H1 (cell line): ENCODE data around the gene CCNI. TPM values are rescaled to one million over a fixed set of nuclear protein-coding genes. Genes with fewer than 3 reads are reported as not detected.

Experiments
- CTCF ChIA-PET: fragments of 300-600 bp; sonication (Branson Sonifier 250); formaldehyde crosslinking; loops from one replicate; lab custom pipeline; 2021; ENCODE audit not compliant: partially characterized antibody; lab: Charles Lee
- POLR2A ChIA-PET: fragments of 300-600 bp; sonication (Branson Sonifier 250); formaldehyde crosslinking; loops from one replicate; lab custom pipeline; 2021; ENCODE audit warnings: inconsistent platforms; ENCODE audit not compliant: partially characterized antibody; lab: Charles Lee
- DNase-seq, 2 experiments: peaks; one replicate each; pipeline versions ENCODE4 v3.0.0 to v3.0.0-alpha.2; 2010 to 2022; ENCODE audit warnings: low spot score in 2 of 2, low read depth in 1 of 2, mixed read lengths in 1 of 2
- FAIRE-seq: peaks from 2 replicates; lab custom pipeline; 2011; peaks lifted over from hg19 to GRCh38; lab: Jason Lieb, UNC
- H2AFZ ChIP-seq: 2 replicates; pipeline ENCODE4 v1.8.1; 2012; ENCODE audit warnings: low read length, inconsistent platforms
- H2AK5ac ChIP-seq: 2 replicates; pipeline ENCODE4 v1.6.1; 2013; ENCODE audit warnings: low read depth, low read length
- H2BK120ac ChIP-seq: replicated peaks from 2 replicates; pipeline ENCODE3; 2013; ENCODE audit warnings: low read depth, low read length, inconsistent platforms
- H2BK12ac ChIP-seq: 2 replicates; pipeline ENCODE4 v1.6.1; 2013; ENCODE audit warnings: low read depth, low read length
- H2BK15ac ChIP-seq: 2 replicates; pipeline ENCODE4 v1.6.1; 2013; ENCODE audit warnings: low read length
- H2BK20ac ChIP-seq: 2 replicates; pipeline ENCODE4 v1.6.1; 2013; ENCODE audit warnings: low read length
- H2BK5ac ChIP-seq: 2 replicates; pipeline ENCODE4 v1.6.1; 2013; ENCODE audit warnings: low read depth, low read length
- H3K14ac ChIP-seq: 2 replicates; pipeline ENCODE4 v1.6.1; 2013; ENCODE audit warnings: inconsistent platforms; ENCODE audit not compliant: insufficient read length
- H3K18ac ChIP-seq: 2 replicates; pipeline ENCODE4 v1.6.1; 2013; ENCODE audit warnings: low read length; ENCODE audit errors: extremely low read depth
- H3K23ac ChIP-seq: 2 replicates; pipeline ENCODE4 v1.6.1; 2013; ENCODE audit warnings: inconsistent platforms; ENCODE audit not compliant: insufficient read length
- H3K23me2 ChIP-seq: 2 replicates; pipeline ENCODE4 v1.6.1; 2013; ENCODE audit warnings: low read depth, low read length
- H3K27ac ChIP-seq: 2 replicates; pipeline ENCODE4 v1.6.1; 2011; ENCODE audit warnings: low read depth, low read length, inconsistent platforms
- H3K27me3 ChIP-seq, 4 experiments: replicated peaks in 1 of 4; 1 replicate in 1 of 4; 2 replicates in 3 of 4; pipeline versions ENCODE4 v1.6.1 to v1.8.1; 2011 to 2013; ENCODE audit warnings: low read length in 3 of 4, mild to moderate bottlenecking in 3 of 4, inconsistent platforms in 2 of 4, mixed read lengths in 2 of 4, moderate library complexity in 1 of 4; ENCODE audit not compliant: control insufficient read depth in 3 of 4, insufficient read depth in 3 of 4; ENCODE audit errors: extremely low read depth in 1 of 4
- H3K36me3 ChIP-seq, 4 experiments: 2 replicates each; pipeline versions ENCODE4 v1.6.1 to v1.8.1; 2011 to 2013; ENCODE audit warnings: mild to moderate bottlenecking in 4 of 4, low read length in 3 of 4, moderate library complexity in 2 of 4, control low read depth in 1 of 4, inconsistent platforms in 1 of 4; ENCODE audit not compliant: insufficient read depth in 4 of 4, control insufficient read depth in 2 of 4
- H3K4ac ChIP-seq: replicated peaks from 2 replicates; pipeline ENCODE3; 2013; ENCODE audit warnings: low read length, low read depth, mixed read lengths, inconsistent platforms; ENCODE audit not compliant: insufficient read length
- H3K4me1 ChIP-seq, 4 experiments: replicated peaks in 1 of 4; 1 replicate in 1 of 4; 2 replicates in 3 of 4; pipeline versions ENCODE4 v1.6.1 to v1.8.1; 2011 to 2013; ENCODE audit warnings: low read length in 3 of 4, inconsistent platforms in 2 of 4, mixed read lengths in 1 of 4; ENCODE audit not compliant: insufficient read depth in 4 of 4, control insufficient read depth in 3 of 4
- H3K4me2 ChIP-seq, 2 experiments: 2 replicates each; pipeline versions ENCODE4 v1.6.1 to v1.8.1; 2011 to 2013; ENCODE audit warnings: low read depth in 2 of 2, low read length in 2 of 2, control low read depth in 1 of 2, inconsistent platforms in 1 of 2, mild to moderate bottlenecking in 1 of 2; ENCODE audit not compliant: insufficient read depth in 1 of 2
- H3K4me3 ChIP-seq, 4 experiments: fragments of 200-600, 300-600 bp in 1 of 4; sonication (generic), shearing (Covaris generic), sonication (Bioruptor Twin) in 1 of 4; 2 replicates each; pipeline versions ENCODE4 v1.5.1 to v1.8.1; 2011 to 2016; ENCODE audit warnings: low read length in 4 of 4, low read depth in 3 of 4, control low read depth in 2 of 4, inconsistent platforms in 2 of 4, mild to moderate bottlenecking in 2 of 4, mixed read lengths in 1 of 4, moderate library complexity in 1 of 4; ENCODE audit not compliant: insufficient read depth in 2 of 4; ENCODE audit errors: extremely low read depth in 1 of 4
- H3K56ac ChIP-seq: replicated peaks from 2 replicates; pipeline ENCODE3; 2013; ENCODE audit warnings: low read depth, mild to moderate bottlenecking, mixed read lengths, low read length, inconsistent platforms; ENCODE audit not compliant: insufficient read length
- H3K79me1 ChIP-seq: 2 replicates; pipeline ENCODE4 v1.6.1; 2013; ENCODE audit warnings: low read depth, low read length, control low read depth
- H3K79me2 ChIP-seq, 2 experiments: 2 replicates each; pipeline versions ENCODE4 v1.6.1 to v1.8.1; 2012 to 2013; ENCODE audit warnings: low read length in 2 of 2, mild to moderate bottlenecking in 2 of 2, inconsistent platforms in 1 of 2; ENCODE audit not compliant: insufficient read depth in 2 of 2, control insufficient read depth in 1 of 2
- H3K9ac ChIP-seq, 4 experiments: replicated peaks in 1 of 4; 1 replicate in 1 of 4; 2 replicates in 3 of 4; pipeline versions ENCODE4 v1.6.1 to v1.8.1; 2011 to 2013; ENCODE audit warnings: low read depth in 3 of 4, low read length in 3 of 4, control low read depth in 2 of 4, mild to moderate bottlenecking in 2 of 4, moderate library complexity in 2 of 4, inconsistent platforms in 1 of 4; ENCODE audit errors: extremely low read depth in 1 of 4
- H3K9me3 ChIP-seq, 2 experiments: 2 replicates each; pipeline versions ENCODE4 v1.6.1 to v1.8.1; 2012 to 2013; ENCODE audit warnings: mild to moderate bottlenecking in 2 of 2, moderate library complexity in 2 of 2, control low read depth in 1 of 2, inconsistent platforms in 1 of 2, low read depth in 1 of 2, low read length in 1 of 2, mixed read lengths in 1 of 2; ENCODE audit not compliant: insufficient read depth in 2 of 2
- H4K20me1 ChIP-seq, 2 experiments: replicated peaks in 1 of 2; 2 replicates each; pipeline versions ENCODE3 to v1.8.1; 2011 to 2013; ENCODE audit warnings: inconsistent platforms in 2 of 2, low read length in 2 of 2, mild to moderate bottlenecking in 1 of 2; ENCODE audit not compliant: insufficient read depth in 2 of 2, control insufficient read depth in 1 of 2
- H4K5ac ChIP-seq: 2 replicates; pipeline ENCODE4 v1.6.1; 2013; ENCODE audit warnings: low read length, low read depth, mixed read lengths, inconsistent platforms; ENCODE audit not compliant: insufficient read length
- H4K8ac ChIP-seq: 2 replicates; pipeline ENCODE4 v1.8.0; 2013; ENCODE audit warnings: mild to moderate bottlenecking, moderate library complexity, low read length, inconsistent platforms; ENCODE audit not compliant: insufficient read depth; ENCODE audit errors: extremely low read depth
- H4K91ac ChIP-seq: replicated peaks from 2 replicates; pipeline ENCODE3; 2013; ENCODE audit warnings: low read length, mixed read lengths, inconsistent platforms; ENCODE audit not compliant: insufficient read length
- SUZ12 ChIP-seq: fragments of 200-600 bp; sonication (generic); IDR thresholded peaks from 2 replicates; pipeline ENCODE4 v1.6.1; 2012; ENCODE audit warnings: mild to moderate bottlenecking, inconsistent platforms, low read length, moderate library complexity, mixed read lengths
- polyA plus RNA-seq, 7 experiments: library from polyadenylated mRNA; depleted of rRNA in 3 of 7; stranded (reverse) in 5 of 7; unstranded in 2 of 7; fragments of >200 nt in 5 of 7; fragments of 200-250 nt in 2 of 7; gene quantifications; 1 replicate in 5 of 7; 2 replicates in 1 of 7; 4 replicates in 1 of 7; pipeline versions ENCODE4 v1.2.1 to v1.2.3, GENCODE V29; 2011 to 2013; ENCODE audit warnings: missing spikeins in 2 of 7, mixed read lengths in 2 of 7
- total RNA-seq: library from RNA; stranded (reverse); fragmentation: NEBNext Ultra II Directional; extraction: Animal tissue kit (Norgen Biotek cat#: 25700); gene quantifications from 2 replicates; pipeline ENCODE4 v1.2.1, GENCODE V29; 2021

The CCNI gene
- total and polyA plus RNA-seq, 2 of the 8 experiments (the other 6 are each of a cell fraction or from before 2014, with no cell fraction given), result 97.8 to 234 TPM

- Histone ChIP-seq H3K79me2 (no peaks in the 10 kb centered on the region), H3K4me1 (peaks cover 4 to 20% (median 6%) of the 10 kb centered on the region in 4 experiments; a peak in 6 of 7 replicates), H3K4me2 (no peak overlapping the region), H3K23ac (no peak overlapping the region), H3K18ac (no peak overlapping the region), H3K14ac (no peak overlapping the region), H2AFZ (no peak overlapping the region), H3K23me2 (no peaks in the 10 kb centered on the region), H3K27me3 (no peaks in the 10 kb centered on the region), H2BK15ac (no peak overlapping the region), H2BK20ac (no peak overlapping the region), H2BK120ac (no peak overlapping the region), H3K9me3 (no peaks in the 10 kb centered on the region), H4K5ac (no peak overlapping the region), H3K9ac (no peak overlapping the region), H3K4me3 (no peak overlapping the region), H3K4ac (no peak overlapping the region), H2BK5ac (no peak overlapping the region), H4K20me1 (no peaks in the 10 kb centered on the region), H3K27ac (no peak overlapping the region), H4K8ac (no peak overlapping the region), H3K79me1 (no peaks in the 10 kb centered on the region), H2BK12ac (peak overlapping the region; percentile 11; the same call in 1 of the 2 replicates), H2AK5ac (peak overlapping the region; percentile 14; the same call in 1 of the 2 replicates), H3K56ac (no peak overlapping the region), H3K36me3 (peaks cover 0 to 14% (median 4%) of the 10 kb centered on the region in 4 experiments; a peak in 3 of 8 replicates)
- CTCF ChIA-PET, result interaction anchor here (0.6 to 0.7 kb wide), 2 partner anchors 13 to 37 kb away, joined by 3 to 4 read pairs; no protein-coding TSS in a partner anchor
- POLR2A ChIA-PET, result interaction anchor here (0.6 to 1.4 kb wide), 3 partner anchors 11 to 148 kb away, joined by 3 to 4 read pairs (median 4); no protein-coding TSS in a partner anchor
- FAIRE-seq, result no peak
- TF ChIP-seq SUZ12, result no peak
- TF ChIP-seq, all 59 proteins: peak for 0
- no peak overlapping the region for H4K91ac ChIP-seq
- no peak for DNase-seq
Observed at GRCh38 chr4:77009511-77010115, 66.2 kb downstream of the CCNI start.
